GM21515 (cell line): ENCODE data around the gene AP3S1.
"Not testable (repeated sequence)": the region's sequence is repeated elsewhere in the genome, so short reads cannot be mapped to it uniquely, and the experiment has no call there.

Experiments
- ATAC-seq: cut with Tn5 transposase; IDR thresholded peaks from one replicate; pipeline ENCODE4 v1.9.1; 2021; ENCODE audit not compliant: unreplicated experiment

The AP3S1 gene

DNA sequence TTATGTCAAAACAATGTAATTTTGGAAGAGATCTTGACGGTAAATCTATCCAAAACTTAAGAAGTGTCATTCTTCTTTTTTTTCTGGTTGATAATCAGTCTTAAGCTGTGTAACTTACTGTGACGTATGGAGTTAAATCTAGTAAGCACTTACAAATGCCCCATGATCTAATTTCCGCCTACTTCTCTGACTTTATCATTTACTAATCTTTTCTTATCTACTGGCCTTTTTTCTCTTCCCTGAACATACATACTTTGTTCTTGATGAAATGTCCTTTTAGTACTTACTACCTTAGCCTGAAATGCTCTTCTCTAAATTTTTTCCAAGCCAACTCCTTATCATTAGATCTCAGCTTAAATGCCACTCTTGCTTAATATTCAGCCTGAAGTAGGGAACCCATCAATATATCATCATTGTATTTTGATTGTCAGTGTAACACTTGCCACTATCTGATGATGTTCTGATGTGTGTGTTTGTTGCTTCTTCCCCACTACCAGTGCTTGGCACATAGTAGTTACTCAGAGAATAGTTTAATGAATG lies 27.6 kb downstream of the AP3S1 start:
- ATAC-seq = no peak

DNA sequence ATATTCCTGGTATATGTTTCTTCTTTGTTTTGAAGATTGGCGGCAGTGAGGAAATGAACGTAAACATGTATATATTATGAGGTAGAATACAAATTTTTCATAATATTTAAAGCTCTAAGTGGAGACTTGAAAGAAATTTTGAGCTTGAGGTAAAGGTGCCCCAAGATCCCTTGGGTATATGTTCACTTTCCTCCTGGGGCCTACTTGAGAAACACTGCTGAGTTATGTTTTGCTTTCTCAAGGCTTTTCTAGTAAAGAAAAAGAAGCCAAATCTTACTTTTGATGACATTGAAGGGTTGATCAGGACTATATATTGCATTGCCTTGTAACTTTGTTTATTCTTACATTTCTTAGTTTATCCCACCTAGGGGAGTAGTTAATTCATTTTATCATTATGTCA lies 30.7 kb downstream of the AP3S1 start:
- ATAC-seq = no peak

GRCh38 chr5:115873392-115873791 lies 31.7 kb downstream of the AP3S1 start:
- no peak for ATAC-seq

DNA sequence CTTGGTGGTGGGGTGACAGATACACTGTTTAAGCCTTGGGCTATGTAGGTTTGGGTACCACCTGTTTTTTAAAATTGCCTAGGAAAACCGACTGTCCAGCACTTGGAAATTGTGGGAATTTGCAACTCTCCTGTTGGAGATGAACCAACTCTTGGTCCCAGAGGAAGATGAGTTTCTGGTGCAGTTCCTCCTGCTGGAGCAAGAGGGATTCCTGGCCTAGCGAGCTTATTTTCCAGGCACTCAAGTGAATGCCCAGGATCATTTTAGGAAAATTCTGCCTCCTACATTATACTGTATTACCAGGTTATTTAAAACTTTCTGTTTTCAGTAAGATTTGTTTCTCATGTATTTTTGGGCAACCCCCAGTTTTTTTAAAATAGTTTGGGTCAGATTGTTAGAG lies 33.7 kb downstream of the AP3S1 start:
- ATAC-seq = no peak

DNA sequence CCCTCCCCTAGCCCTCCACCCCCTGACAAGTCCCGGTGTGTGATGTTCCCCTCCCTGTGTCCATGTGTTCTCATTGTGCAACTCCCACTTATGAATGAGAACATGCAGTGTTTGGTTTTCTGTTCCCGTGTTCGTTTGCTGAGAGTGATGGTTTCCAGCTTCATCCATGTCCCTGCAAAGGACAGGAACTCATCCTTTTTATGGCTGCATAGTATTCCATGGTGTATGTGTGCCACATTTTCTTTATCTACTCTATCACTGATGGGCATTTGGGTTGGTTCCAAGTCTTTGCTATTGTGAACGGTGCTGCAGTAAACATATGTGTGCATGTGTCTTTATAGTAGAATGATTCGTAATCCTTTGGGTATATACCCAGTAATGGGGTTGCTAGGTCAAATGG lies 35.6 kb downstream of the AP3S1 start:
- not testable (repeated sequence) for ATAC-seq

GRCh38 chr5:115882434-115882833 lies 40.7 kb downstream of the AP3S1 start:
- ATAC-seq = not testable (repeated sequence)

- ATAC-seq = no peak
Measured at GRCh38 chr5:115884704-115885103, 43.0 kb downstream of the AP3S1 start.

DNA sequence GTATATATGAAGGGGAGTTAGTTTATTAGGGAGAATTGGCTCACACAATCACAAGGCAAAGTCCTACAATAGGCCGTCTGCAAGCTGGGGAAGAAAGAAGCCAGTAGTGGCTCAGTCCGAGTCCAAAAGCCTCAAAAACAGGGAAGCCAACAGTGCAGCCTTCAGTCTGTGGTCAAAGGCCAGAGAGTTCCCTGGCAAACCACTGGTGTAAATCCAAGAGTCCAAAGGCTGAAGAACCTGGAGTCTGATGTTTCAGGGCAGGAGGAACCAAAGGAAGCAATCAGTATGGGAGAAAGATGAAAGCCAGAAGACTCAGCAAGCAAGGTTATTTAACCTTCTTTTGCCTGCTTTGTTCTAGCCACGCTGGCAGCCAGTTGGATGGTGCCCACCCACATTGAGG lies 43.5 kb downstream of the AP3S1 start:
- ATAC-seq = not testable (repeated sequence)

GRCh38 chr5:115888027-115888426 lies 46.3 kb downstream of the AP3S1 start:
- no peak for ATAC-seq

- ATAC-seq = no peak
Measured at GRCh38 chr5:115892021-115892420, 50.3 kb downstream of the AP3S1 start.

- no peak for ATAC-seq
Measured at GRCh38 chr5:115894342-115894741, 52.6 kb downstream of the AP3S1 start.

DNA sequence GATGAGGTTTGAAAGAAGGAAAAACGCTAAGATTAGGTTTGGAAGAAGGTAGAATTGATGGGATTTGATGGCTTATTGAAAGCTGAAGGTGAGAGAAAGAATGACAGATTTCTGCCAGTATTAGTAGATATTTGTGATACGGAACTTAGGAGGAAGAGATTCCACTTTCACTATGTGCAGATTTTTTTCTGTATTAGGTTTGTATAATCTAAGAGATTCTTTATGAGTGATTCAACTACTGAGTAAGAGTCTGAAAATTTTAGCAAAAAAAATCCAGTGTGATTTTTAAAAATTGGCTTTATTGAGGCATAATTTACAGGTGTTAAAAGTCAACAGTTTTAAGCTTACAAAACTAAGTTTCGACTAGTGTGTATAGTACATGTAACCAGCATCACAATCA lies 54.1 kb downstream of the AP3S1 start:
- no peak for ATAC-seq

GRCh38 chr5:115898656-115899055 lies 56.9 kb downstream of the AP3S1 start:
- ATAC-seq = no peak

DNA sequence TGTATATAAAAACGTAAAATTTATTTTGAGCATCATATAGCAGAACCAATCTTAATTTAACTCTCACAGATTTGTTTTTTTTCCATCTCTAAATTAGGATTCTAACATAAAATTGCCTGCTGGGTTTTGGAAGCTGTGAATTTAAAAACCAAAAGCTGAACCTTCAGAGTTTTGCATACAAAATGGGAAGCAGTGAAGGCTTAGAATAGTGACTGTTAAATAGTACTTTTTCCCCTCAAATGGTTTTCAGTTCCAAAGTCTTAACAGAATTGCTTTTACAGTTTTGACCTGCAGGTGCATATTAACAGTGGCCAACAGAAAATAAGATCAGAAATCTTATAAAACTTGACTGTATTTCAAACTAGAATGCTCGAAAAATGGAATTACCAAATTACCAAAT lies 65.4 kb downstream of the AP3S1 start:
- ATAC-seq = no peak

- not testable (repeated sequence) for ATAC-seq
Measured at GRCh38 chr5:115913623-115914400, 72.1 kb downstream of the AP3S1 start.

DNA sequence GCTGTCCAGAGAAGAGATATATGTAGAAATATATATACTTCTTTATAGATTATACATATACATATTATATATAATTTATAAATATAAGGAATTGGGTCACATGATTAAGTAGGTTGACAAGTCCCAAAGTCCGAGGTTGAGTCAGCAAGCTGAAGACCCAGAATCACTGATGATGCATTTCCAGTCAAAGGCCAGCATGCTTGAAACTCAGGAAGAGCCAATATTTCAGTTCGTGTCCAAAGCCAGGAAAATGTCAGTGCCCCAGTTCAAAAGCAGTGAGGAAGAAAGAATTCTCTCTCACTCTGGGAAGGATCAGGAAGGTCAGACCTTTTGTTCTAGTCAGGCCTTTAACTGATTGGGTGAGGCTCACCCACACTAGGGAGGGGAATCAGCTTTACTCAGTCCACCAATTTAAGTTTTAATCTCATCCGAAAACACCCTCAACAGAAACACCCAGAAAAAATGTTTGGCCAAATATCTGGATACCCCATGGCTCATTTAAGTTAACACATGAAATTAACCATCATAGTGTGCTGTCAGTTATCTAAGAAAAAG lies 78.5 kb downstream of the AP3S1 start:
- no peak for ATAC-seq

DNA sequence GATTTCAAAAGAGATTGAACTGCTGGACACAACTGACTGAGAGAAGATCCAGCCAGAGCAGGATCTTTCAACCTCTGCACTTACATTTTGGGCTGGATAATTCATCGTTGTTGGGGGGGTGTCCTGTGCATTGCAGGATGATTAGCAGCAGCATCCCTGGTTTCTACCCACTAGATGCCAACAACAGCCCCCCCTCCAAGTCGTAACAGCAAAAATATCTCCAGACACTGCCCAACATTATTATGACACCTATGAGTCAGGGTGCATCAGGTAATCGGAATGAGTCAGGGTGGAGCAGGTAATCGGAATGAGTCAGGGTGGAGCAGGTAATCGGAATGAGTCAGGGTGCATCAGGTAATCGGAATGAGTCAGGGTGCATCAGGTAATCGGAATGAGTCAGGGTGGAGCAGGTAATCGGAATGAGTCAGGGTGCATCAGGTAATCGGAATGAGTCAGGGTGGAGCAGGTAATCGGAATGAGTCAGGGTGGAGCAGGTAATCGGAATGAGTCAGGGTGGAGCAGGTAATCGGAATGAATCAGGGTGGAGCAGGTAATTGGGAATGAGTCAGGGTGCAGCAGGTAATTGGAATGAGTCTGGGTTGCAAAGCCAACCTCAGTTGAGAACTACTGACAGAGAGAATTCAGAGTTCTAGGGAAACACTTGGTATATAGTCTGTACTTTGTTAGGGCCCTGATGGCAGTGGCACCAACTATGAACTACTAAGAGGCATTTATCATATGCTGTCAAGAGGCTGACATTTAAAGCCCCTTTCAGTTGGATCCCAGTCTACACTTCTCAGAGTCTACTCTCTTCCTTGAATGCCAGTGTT lies 87.1 kb downstream of the AP3S1 start:
- not testable (repeated sequence) for ATAC-seq

DNA sequence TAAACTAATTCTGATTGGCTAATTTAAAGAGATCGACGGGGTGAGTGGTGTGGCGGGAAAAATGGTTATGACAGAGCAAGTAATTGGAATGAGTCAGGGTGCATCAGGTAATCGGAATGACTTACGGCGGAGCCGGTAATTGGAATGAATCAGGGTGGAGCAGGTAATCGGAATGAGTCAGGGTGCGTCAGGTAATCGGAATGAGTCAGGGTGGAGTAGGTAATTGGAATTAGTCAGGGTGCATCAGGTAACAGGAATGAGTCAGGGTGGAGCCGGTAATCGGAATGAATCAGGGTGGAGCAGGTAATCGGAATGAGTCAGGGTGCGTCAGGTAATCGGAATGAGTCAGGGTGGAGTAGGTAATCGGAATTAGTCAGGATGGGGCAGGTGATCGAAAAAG lies 88.4 kb downstream of the AP3S1 start:
- not testable (repeated sequence) for ATAC-seq

- ATAC-seq = no peak
Measured at GRCh38 chr5:115930630-115931337, 89.0 kb downstream of the AP3S1 start.

GRCh38 chr5:115932991-115933390 lies 91.3 kb downstream of the AP3S1 start:
- ATAC-seq = no peak

- ATAC-seq = no peak
Measured at GRCh38 chr5:115934388-115934974, 92.7 kb downstream of the AP3S1 start.
